Gastroesophageal sphincter (tissue), 3 donors: ENCODE measurements around the gene RNPEP.

Source experiments
- CTCF ChIP-seq, 4 experiments: fragments of 200-600 bp in 2 of 4; fragments of 450-650 bp in 2 of 4; sonication (generic) in 1 of 4; IDR thresholded peaks; one replicate each; pipeline ENCODE4 v1.5.1; 2017 to 2019; ENCODE audit warnings: antibody characterized with exemption in 4 of 4, mild to moderate bottlenecking in 2 of 4, moderate library complexity in 2 of 4
- EP300 ChIP-seq: sonication (generic); formaldehyde crosslinking; IDR thresholded peaks from one replicate; pipeline ENCODE4 v1.6.1; 2017; ENCODE audit warnings: antibody characterized with exemption, mild to moderate bottlenecking
- POLR2A ChIP-seq, 2 donors: fragments of 450-650 bp; IDR thresholded peaks; one replicate each; pipeline ENCODE4 v1.6.1; 2017; ENCODE audit warnings: antibody characterized with exemption in 2 of 2, mild to moderate bottlenecking in 2 of 2, moderate library complexity in 1 of 2

- TF ChIP-seq CTCF (IDR thresholded peaks at IDR 0.05) = no peak
- no peak for TF ChIP-seq EP300
- TF ChIP-seq POLR2A (IDR thresholded peaks at IDR 0.05) = no peak
Observed at GRCh38 chr1:202016022-202016810, 33.8 kb downstream of the RNPEP start.
